GM12891 (cell line): ENCODE measurements around the gene RNF141.

Experiments
- PAX5 ChIP-seq: IDR thresholded peaks from 2 replicates; pipeline ENCODE4 v1.6.1; 2011; ENCODE audit warnings: low read length, moderate library complexity, mild to moderate bottlenecking; ENCODE audit not compliant: insufficient read depth, severe bottlenecking
- POLR2A ChIP-seq: IDR thresholded peaks from 2 replicates; pipeline ENCODE4 v1.6.1; 2011; ENCODE audit warnings: low read depth, low read length, control low read depth
- POLR2AphosphoS5 ChIP-seq: IDR thresholded peaks from 2 replicates; pipeline ENCODE4 v1.6.1; 2011; ENCODE audit warnings: low read depth, low read length, control low read depth
- SPI1 ChIP-seq: IDR thresholded peaks from 2 replicates; pipeline ENCODE4 v1.6.1; 2011; ENCODE audit warnings: low read depth, low read length, control low read depth
- TAF1 ChIP-seq: IDR thresholded peaks from 2 replicates; pipeline ENCODE4 v1.6.1; 2011; ENCODE audit warnings: low read depth, low read length, control low read depth

- TF ChIP-seq SPI1 (no peak), POLR2A (no peak), TAF1 (no peak), POLR2AphosphoS5 (no peak), PAX5 (no peak)
Observed at GRCh38 chr11:10511181-10511621, 29.8 kb downstream of the RNF141 start.
